ENCODE data around the gene ALDOC.

- no peak for TF ChIP-seq CTCF (IDR thresholded peaks at IDR 0.05)
- no peak for TF ChIP-seq EZH2 (IDR thresholded peaks at IDR 0.05; ENCODE audit: borderline replicate concordance, insufficient read depth, low read depth, low read length, poor library complexity, severe bottlenecking)
These were observed 25.1 kb downstream of the ALDOC start for GRCh38 chr17:28551421-28552175.

Measured in B cell (primary cell).